GM19467 (cell line): ENCODE measurements around the gene STEAP1B.
"Not testable (repeated sequence)": the region's sequence is repeated elsewhere in the genome, so short reads cannot be mapped to it uniquely, and the experiment has no call there.

ENCODE experiments used
- ATAC-seq: cut with Tn5 transposase; IDR thresholded peaks from one replicate; pipeline ENCODE4 v1.9.1; 2021; ENCODE audit warnings: mild to moderate bottlenecking, moderate library complexity; ENCODE audit not compliant: unreplicated experiment

STEAP1B gene

DNA sequence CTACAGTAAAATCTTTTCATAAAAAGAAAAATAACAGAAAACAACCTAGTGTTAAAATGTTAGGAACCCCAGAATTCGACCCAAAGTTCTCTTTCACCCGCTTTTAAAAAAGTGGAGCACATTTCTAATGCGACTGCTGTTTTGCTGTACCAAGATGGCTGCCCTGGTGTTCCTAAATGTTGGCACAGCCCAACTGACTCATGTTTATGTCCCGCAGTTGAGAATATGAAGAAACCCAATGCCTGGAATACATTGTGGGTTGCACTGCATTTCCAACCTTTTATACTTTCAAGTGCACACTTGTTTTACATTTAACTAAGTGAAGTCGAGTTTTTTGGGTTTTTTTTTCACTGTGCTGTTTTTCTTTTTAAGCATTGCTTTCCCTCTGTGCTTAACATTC lies 944 bp downstream of the STEAP1B start:
- ATAC-seq: no peak

DNA sequence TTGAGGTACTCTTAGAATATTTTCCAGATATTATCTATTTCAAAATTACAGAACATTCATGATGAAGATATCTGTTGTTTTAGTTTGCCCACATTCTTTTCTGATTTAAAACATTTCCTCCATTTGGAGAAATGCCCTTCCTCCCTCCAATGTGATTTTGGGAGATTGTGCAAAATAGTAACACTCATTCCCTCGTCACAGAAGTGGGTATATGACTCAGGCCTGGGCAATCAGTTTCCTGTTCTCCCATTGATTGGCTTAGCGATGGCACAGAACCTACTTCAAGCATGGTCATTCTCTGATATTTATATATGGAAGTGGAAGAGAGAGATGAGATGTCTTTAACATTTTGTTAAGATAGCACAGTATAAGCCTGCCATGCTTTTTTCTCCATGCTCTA lies 3.1 kb downstream of the STEAP1B start:
- ATAC-seq: not testable (repeated sequence)

DNA sequence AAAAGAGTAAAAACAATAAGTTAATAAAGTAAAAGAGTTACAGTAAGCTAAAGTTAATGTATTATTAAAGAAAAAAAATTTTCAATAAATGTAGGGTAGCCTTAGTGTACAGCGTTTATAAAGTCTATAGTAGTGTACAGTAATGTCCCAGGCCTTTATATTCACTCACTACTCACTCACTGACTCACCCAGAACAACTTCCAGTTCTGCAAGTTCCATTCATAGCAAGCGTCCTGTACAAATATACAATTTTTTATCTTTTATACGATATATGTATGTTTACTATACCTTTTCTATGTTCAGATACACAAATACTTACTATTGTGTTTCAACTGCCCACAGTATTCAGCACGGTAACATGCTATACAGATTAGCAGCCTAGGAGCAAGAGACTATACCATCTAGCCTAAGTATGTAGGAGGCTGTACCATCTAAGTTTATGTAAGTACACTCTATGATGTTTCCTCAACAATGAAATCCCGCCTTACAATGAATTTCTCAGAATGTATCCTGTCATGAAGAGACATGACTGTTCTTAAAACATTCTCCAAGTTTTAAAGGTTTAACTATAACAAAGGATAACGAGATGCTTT lies 3.6 kb downstream of the STEAP1B start:
- ATAC-seq: not testable (repeated sequence)

DNA sequence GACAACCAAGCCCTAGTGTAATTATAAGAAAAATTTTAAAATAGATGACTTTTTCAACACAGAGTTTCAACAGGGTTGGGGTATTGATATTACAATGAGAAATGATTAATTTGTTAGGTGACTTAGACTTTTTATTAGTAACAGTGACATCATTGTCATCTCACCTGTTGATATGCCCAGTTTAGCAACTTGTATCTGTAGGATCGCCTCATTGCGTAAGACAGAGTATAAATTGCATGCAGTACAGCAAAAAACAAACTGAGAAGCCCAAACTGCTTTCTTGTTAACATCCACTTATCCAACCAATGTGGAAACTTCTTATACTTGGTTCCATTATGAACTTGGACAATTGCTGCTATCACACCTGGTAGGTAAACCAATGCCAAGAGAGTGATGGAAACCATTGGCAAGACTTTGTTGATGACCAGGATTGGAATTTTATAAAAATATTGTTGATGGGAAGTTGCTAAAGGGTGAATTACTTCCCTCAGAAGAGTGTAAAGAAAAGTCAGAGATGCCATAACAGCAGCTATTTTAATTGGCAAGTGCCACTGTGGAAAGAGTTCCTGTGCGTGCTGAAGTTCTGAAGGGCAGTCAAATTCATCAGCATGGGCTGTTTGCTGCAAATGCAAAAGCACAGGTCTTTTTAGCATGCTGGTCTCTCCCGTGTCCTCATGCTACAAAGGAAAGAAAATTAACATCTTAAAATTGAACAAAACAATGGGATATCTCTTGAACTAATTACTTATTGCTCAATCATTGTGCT lies 6.6 kb downstream of the STEAP1B start:
- ATAC-seq: not testable (repeated sequence)

DNA sequence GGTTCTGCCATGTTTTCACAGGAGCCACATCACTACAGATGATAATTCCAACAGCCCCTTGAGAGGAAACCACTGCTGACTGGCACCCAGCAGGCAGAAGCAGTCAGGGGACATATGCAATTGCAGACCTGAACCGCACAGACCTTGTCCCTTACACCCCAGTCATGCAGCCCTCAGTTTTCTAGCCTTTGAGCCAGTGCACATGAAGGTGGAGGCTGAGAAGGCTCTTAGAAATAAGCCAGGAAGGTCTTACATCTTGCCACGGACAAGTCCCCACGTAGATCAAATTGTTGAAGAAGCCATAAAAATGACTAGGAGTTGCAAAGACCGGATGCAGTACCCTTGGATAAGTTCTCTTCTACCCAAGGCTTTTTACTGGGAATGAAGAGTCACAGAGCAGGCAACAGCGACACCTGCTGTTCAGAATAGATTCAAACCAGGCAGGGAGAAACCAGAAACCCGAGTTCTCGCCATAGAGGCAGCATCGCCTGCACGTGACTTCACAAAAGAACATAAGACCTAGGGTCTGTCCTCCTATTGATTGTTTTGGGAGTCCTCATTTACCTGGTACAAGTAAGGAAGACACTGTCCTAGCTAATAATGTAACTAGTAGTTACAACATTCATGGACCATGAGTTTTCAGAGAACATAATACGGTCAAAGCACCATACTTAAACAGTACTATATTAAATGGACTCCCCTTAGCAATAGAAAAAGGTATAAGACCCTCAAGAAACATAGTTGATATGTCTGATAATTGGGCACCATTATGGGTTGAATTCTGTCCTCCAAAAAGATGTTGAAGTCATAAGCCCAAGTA lies 11.1 kb downstream of the STEAP1B start:
- ATAC-seq: no peak

DNA sequence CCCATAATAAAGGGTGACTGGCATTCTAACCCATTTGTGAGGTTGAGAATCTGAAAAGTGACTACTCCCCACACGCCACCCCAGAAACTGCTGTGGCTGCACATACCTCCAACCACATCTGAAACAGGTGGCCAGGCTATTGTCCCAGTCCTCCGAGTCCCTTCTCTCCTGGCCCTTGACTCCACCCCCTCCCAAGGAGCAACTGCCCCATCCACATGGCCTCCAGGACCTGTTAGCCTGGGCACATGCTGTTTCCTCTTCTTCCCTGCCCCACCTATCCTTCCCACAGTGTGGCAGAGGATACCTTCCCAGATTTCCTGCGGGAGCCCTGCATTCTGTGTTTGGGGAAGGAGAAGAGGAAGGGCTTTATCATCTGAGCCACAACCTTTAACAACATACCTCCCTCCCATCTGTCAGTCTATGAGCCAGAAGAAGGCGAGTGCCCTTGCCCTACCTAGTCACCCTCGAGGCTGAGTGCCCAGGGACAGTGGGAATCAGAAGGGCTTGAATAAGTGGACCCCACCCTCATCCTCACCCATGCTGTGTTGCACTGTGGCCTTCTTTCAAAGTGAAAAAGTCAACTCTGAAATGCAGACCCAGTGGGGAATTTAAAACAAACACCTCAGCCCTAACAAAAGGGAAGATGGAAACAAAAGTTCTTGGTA lies 11.9 kb downstream of the STEAP1B start:
- ATAC-seq: no peak

DNA sequence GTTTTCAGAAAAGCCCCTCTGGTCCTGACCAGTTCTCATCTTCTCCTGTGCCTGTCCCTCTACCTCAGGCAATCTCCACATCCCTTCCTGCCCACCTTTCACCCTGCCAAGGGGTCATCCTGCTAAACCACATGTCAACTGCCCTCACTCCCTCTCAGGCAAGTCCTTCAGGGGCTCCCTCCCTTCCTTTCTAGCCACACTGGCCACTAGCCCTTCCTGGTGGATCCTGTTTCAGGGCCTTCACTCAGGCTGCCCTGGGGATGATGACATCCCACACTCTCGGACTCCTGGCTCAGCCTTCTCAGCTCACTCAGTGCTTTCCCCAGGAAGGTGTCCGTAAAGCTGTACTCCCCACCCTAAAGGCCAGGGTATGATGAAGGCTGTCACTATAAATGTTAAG lies 13.4 kb downstream of the STEAP1B start:
- no peak for ATAC-seq

DNA sequence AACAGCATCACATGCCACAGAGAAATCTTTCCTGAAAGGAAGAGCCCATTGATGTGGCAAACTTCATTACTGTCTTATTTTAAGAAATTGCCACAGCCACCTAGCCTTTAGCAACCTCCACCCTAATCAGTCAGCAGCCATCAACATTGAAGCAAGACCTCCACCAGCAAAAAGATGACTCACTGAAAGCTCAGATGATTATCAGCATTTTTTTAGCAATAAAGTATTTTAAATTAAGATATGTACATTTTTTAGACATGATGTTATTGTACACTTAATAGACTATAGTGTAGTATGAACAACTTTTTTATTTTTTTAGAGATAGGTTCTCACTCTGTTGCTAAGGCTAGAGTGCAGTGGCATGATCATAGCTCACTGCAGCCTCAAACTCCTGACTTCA lies 14.8 kb downstream of the STEAP1B start:
- no peak for ATAC-seq

DNA sequence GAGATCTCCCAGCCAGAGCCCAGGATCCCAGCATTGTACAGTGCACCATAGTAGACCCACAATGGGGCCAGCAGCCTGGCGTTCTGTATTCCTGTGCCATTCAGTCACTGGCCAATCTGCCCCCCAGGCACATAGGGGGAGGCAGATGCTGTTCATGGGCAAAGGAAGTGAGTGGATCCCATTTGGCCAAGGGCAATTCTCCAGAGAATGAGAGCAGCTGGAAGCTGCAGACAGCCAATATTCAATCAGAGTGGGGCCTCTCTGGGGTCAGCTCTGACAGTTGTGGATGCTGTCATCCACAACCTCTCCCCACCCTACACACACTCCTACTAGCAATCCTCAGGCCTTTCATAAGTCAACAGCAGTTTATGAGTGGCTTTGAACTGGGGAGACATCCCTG lies 17.5 kb downstream of the STEAP1B start:
- no peak for ATAC-seq

DNA sequence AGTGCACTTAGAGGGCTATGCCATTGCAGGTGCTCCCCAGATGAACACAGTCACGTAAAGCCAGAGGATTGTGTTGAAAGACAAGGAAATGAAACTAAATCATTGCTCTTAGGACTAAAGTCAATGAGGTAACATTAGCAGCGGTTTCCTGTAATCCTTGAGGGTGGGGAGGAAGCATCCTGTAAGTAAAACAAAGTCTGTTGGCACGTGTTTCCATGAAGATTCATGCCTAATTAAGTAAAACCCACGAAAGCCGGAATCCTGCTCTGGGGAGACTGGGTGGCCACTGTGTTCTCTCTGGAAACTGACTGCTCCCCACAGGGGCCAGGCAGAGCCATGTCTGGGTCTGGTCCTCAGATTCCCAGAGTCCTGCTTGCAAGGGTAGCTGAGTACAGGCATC lies 18.3 kb downstream of the STEAP1B start:
- peak; percentile 76 for ATAC-seq

DNA sequence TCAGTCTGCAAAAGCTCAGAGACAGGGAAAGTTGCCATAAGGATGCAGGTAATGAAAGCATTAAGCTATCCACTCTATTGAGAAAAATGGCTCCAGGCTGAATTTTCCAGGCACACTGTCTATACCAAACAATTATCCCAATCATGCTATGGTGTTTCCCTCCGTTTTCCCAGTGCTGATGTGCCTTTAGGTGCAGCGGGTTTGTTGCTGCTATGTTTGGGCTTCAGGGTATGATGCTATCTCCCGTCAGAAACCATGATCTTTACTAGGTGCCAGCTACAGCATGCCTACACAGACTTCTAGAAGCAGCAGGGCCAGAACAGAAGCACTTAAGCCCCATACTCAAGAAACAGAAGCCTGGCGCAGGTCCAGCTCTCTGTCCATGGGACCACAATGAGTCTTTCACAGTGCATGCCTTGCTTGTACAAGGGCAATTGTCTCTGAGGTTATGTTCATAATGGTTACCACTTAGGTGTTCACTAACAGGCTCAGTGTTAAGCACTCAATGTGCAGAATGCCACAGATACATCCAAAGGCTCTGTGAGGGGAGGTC lies 19.4 kb downstream of the STEAP1B start:
- ATAC-seq: no peak

DNA sequence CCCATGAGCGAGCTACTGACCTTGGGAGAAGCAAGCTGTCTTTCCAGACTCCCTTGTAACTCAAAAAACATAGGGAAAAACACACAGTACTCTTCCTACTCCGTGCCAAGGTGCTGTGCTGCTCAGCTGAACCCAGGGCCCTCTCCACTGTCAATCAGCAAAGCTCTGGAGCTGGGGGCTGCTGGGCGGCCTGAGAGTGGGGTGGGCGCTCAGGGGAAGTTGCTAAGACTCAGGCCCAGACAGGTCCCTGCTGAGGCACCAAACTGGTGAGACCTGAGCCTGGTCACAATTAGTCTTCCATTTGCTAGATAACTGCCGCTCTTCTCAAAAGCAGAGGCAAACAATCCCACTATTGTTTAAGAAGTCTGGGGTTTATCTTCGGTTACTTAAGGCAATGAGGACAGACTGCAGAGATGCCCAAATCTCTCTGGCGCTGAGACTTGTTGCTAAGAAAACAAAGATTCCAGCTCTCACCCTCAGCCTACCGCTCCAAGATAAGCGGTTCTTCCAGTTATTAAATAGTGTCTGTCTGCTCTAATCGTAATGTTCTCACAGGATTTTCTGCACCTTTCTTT lies 22.0 kb downstream of the STEAP1B start:
- no peak for ATAC-seq

DNA sequence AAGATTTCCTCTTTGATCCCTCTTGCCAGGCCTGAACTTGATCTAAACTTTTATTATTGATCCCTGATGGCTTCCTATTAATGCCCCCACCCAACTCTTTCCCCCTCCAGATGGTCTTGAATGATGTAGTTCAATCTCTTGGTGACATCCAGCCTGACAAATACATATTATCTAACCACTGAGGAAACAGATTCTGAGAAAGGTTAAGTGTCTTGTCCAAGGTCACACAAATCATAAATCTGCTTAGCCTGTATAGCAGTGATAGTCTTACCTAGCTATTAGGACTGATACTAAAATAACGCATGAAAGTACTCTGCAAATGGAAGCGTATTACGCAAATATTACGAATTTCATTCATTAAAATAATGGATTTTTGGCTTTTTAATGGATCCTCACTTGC lies 22.7 kb downstream of the STEAP1B start:
- ATAC-seq: no peak

DNA sequence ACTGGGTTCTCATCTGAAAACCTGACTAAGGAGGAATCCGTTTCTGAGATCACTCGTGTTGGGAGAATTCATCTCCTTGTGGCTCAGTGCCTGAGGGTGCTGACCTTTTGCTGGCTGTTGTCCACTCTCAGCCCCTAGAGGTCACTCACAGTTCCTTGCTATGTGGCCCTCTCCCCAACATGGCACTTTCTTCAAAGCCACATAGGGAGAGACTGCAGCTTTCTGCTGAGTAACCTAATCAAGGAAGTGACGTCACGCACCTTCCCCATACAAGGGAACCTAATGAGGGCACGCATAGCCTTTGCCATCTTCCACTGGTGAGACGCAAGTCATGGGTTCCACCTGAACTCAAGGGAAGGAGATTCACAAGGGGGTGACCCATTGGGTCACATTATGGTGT lies 23.2 kb downstream of the STEAP1B start:
- ATAC-seq: no peak

DNA sequence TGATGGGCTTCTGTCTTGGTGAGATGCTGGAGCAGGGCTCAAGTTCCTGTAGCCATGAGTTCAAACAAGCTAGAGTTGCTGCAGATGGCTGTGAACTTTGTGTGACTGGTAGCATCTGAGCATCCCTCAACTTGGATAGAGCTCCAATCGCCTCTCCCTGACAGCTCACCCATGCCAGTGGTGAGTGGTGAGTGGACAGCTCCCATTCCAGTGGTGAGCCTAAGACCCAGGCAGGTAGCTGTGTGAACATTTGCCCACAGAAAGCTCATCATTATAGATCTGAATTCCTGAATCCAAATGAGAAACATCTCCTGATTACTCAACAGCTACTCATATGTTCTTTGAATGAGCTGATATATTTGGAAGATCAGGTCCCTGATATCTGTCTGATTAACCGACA lies 25.3 kb downstream of the STEAP1B start:
- no peak for ATAC-seq

DNA sequence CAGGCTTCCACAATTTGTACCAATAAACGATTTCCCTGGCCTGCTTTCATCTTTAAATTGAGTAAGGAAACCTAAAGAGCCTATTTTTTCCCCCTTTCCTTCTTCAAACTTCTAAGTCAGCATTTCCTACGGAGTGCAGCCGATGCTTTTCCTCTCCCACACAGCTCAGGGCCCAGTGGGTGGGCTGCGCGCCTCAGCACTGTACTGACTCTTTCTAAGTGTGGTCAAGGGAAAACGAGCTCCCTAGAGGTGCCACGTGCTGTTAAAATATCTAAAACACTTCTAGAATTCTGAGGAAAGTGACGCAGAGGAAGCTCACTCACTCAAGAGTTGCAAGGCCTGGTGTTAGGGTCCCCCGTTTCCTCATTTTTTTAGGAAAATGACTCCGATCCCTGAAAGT lies 29.0 kb downstream of the STEAP1B start:
- no peak for ATAC-seq

DNA sequence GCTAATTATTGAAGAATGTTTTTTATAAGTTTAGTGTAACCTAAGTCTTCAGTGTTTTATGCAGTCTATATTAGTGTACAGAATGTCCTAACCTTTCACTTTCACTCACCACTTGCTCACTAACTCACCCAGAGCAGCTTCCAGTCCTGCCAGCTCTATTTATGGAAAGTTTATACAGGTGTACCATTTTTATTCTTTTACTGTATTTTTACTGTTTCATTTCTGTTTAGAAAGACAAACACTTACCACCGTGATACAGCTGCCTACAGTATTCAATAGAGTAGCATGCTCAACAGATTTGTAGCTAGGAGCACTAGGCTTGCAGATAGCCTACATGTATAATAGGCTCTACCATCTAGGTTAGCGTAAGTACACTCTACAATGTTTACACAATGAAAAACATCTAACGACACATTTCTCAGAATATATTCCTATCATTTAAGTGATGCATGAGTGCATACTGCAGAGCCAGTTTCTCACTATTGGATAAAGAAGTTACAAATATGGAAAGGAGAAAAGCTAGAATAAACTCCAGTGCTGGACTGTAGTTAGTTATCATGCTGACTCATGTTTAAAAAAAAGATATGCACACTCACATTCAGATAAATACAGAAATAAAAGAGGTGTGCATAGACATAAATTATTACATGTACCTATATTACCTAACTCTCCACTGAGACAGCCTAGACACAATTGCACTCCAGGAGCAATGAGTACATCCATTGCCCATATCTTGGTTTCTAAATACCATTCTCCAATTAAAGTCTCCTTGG lies 30.4 kb downstream of the STEAP1B start:
- peak; percentile 48 for ATAC-seq

DNA sequence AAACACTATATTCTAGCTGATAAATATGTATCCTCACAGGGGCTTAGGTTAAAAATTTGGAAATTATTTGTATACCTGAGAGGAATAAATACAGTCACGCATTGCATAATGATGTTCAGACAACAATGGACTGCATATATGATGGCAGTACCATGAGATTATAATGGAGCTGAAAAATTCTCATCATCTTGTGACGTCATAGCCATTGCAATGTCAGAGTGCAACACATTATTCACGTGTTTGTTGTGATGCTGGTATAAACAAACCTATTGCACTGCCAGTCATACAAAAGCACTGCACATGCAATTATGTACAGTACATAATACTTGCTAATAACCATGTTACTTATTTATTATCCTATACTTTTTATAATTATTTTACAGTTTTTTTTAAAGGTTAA lies 31.4 kb downstream of the STEAP1B start:
- ATAC-seq: no peak

DNA sequence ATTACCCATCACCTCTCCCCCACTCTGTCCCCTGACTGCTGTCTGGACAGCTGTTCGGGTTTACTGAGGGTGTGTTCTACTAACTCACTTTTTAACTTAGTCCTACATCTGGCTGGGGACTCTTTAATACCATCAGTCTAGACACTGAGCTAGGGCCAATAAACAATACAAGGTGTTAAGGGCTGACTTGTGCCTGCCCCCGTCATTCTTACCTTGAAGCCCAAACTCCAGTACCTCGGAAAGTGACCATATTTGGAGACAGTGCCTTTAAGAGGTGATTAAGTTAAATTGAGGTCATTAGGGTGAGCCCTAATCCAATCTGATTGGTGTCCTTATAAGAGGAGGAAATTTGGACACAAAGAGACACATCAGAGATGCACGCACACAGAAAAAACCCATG lies 35.7 kb downstream of the STEAP1B start:
- no peak for ATAC-seq

DNA sequence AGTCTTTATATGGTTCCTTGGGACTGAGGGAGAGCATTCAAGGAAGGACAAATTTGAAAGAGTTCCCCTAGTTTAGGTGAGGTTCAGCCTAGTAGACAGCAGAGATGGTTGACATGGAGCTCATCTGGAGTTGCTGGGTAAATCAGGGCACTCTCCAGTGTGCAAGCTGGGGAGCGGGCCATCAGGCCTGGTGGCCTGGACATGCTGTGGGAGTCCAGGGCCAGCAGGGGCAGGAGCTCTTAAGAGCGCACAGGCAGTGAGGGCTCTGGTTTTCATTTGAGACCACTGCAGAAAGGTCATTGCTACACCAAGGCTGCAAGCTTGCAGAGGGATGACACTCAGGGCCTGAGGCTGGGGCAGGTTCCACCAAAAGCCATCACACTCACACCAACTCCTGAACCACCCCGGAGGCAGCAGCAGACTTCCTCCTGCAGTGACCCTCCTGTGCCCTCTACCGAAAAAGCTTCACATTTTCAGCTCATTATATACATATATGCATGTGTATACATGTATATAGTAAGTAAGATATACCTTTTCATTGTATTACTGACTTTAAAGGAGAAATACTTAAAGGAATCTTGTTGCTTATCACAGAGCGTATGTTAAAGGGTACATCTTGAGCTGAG lies 39.5 kb downstream of the STEAP1B start:
- ATAC-seq: no peak
